T47D (cell line): ENCODE measurements around the gene ST8SIA4.

Experiments used
- DNase-seq, 2 experiments: peaks; one replicate each; pipeline versions ENCODE4 v3.0.0 to v3.0.0-alpha.2; 2011 to 2012; ENCODE audit warnings: low read depth in 1 of 2, low spot score in 1 of 2
- JUND ChIP-seq: IDR thresholded peaks from 2 replicates; pipeline ENCODE4 v1.6.1; 2012; ENCODE audit warnings: low read depth
- in situ Hi-C: cut with HindIII; loops from 2 replicates; pipeline ENCODE4 v1.10.0; 2016; ENCODE audit warnings: low sequenced_read_pairs, low pct_unique_long_range_greater_than_20kb

ST8SIA4 gene, protein sequence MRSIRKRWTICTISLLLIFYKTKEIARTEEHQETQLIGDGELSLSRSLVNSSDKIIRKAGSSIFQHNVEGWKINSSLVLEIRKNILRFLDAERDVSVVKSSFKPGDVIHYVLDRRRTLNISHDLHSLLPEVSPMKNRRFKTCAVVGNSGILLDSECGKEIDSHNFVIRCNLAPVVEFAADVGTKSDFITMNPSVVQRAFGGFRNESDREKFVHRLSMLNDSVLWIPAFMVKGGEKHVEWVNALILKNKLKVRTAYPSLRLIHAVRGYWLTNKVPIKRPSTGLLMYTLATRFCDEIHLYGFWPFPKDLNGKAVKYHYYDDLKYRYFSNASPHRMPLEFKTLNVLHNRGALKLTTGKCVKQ

DNA sequence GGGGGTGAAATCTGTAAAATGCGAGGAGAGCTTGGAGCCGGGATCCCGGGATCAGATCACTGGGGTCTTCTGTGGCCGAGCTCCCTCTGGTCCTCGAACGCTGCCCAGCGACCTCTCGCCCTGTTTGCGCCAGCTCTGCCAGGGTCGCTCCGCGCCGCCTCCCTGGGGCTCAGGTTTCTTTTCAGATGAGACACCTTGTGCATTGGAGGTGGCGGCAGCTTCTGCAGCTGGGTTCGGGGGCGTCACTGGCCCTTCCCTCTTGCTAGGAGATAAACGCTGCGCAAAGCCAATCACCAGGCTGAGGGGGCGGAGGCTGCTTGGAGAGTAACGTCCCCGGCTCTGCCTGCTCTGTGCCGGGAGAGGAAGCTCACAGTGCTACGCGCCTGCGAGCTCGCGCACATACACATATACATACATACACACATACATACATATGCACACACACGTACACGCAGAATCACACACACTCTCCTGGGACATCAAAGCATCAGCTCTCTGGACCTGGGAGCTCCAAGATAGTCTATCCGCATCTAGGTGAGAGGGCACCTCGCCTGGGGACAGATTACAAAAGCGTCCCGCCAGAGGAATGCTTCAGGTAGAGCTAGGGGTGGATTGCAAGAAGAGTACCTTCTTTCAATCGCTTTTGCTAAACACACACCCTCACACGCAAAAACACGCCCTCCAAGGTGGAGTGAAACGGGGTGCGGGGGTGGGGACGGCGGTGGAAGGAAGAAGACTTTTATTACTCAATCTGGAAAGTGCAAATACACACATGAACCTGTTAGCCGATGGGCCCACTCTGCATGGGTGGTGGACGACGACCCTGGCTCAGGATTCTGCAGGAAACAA, at the start of gene ST8SIA4:
Gene ST8SIA4, minus strand, starts transcription at position 244 of the 849 bp plus-strand sequence. CDS start 327 bp downstream, outside the sequence.
- DNase-seq, result no peak
- TF ChIP-seq JUND, result no peak
- in situ Hi-C loops, result no loop called here

GRCh38 chr5:100950985-100951384, 47.9 kb upstream of the ST8SIA4 start:
- DNase-seq, result no peak
- no peak for TF ChIP-seq JUND
- in situ Hi-C loops, result no loop called here

DNA sequence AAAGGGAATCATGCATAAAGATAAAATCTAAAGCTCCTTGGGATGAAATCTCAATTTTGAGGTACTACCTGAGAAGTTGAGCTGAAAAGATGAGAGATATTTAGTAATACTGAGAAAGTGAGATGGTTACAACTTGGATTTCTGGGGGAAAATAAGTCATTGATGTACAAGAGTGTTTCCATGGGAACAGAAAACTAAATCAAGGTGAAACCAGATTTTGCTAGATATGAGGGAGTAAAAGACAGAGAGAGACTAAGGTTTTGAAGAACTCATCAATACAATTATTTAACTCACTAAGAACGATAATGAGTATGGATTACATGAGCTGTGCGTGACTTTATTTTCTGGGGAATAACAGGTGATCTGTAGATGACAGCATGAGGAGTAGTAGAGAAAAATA, 10.2 kb upstream of the ST8SIA4 start:
- in situ Hi-C loops, result no loop called here

GRCh38 chr5:100909034-100909433, 6.0 kb upstream of the ST8SIA4 start:
- no peak for TF ChIP-seq JUND

More for the DNA sequence above, 10.2 kb upstream of the ST8SIA4 start:
- TF ChIP-seq JUND, result no peak
- DNase-seq, result no peak

DNA sequence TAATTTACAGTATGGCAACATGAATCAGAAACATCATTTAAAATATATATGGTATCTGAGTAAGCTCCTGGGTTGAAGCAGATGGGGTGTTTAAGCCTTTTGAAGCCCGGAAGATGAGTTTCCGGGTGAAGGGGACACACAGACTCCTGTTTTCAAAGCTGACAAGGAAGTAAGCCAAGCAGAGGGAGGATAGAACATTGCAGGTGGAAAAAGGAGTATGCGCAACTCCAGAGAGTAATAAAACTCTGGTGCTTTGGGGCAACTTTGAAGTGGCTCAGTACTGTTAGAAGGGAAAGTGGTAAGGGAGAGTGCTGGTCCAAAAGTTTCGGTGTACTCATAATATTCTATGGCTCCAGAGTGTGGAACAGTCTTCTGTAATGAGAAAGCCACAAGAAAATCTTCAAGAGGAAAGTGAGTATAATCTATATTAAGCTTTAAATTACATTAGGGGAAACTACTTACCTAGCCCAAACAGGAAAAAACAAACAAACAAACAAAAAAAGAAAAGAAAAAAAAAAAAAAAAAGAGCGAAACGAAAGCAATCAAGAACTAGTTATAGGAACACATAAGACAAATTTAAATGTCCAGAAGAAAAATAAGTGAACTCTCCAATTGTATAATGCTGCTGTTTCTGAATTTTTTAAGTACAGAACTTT, 2.3 kb upstream of the ST8SIA4 start:
- no peak for TF ChIP-seq JUND
- DNase-seq, result no peak
- in situ Hi-C loops, result no loop called here

More at GRCh38 chr5:100909034-100909433, 6.0 kb upstream of the ST8SIA4 start:
- in situ Hi-C loops, result no loop called here
- no peak for DNase-seq

DNA sequence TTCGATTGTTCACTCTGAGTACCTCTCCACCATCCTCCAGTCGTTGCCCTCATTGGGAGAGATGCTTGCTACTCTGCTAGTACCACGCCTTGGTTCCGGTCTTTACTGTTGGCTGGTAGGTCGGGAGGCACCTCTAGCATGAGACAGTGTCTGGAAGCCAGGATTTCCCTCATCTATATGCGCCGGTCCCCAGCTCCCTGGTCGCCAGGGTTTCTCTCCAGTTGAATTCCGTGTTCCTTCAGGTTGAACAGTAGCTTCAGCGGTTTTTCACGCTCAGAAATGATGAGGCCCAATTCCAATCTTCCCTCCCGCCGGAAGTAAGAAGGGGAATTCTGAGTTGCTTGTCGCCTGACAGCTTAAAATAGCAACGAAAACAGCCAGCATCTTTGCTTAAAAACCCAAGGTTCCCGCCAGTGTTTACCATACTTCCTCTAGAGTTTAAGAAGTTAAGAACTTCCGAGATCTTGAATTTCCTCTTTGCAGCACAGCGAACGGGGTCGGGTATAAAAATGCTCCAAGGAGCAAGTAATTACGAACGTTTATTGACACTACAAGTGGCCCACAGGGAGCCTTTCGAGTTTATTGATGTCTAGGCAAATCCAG, 1.3 kb upstream of the ST8SIA4 start:
- DNase-seq, result no peak
- no peak for TF ChIP-seq JUND
- in situ Hi-C loops, result no loop called here

DNA sequence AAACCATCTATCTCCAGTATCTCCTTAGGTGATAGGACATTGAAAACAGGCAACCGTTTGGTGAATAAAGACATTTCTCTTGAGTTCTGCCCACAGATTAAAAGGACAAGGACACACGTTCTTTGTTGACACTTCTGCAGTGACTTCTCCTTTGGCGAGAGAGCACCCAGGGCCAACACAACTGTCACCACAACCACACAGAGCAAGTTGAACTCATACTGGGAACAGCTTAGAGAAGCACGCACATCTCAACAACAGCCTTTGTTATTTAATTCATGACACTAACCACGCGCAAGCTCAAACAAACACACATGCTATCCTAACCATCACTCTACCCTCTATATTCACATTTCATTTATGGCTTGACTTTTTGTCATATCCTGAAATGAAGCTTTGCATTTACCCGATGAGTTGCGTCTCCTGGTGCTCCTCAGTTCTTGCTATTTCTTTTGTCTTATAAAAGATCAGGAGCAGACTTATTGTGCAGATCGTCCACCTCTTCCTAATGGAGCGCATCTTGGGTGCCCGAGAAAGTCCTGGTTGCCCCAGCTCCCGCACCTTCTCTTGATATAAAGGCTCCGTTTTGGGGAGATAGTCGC, 543 bp downstream of the ST8SIA4 start:
- DNase-seq, result no peak
- no peak for TF ChIP-seq JUND
- in situ Hi-C loops, result no loop called here

- no peak for TF ChIP-seq JUND
- no peak for DNase-seq
- in situ Hi-C loops, result no loop called here
Measured at GRCh38 chr5:100901821-100902341, 1.2 kb downstream of the ST8SIA4 start.

GRCh38 chr5:100900796-100901781, 2.0 kb downstream of the ST8SIA4 start:
- DNase-seq, result no peak
- no peak for TF ChIP-seq JUND
- in situ Hi-C loops, result no loop called here

GRCh38 chr5:100900142-100900795, 2.8 kb downstream of the ST8SIA4 start:
- in situ Hi-C loops, result no loop called here
- no peak for TF ChIP-seq JUND
- no peak for DNase-seq
